ENCODE results near the gene RUBCNL. TPM values are rescaled to one million over a fixed set of nuclear protein-coding genes. Genes with fewer than 3 reads are reported as not detected.
A peak's percentile ranks its signal among the peaks of the same experiment; 100 is the strongest.

RUBCNL gene
- total RNA-seq, 1 donor from 2014 or later, result 1.7 TPM

DNA sequence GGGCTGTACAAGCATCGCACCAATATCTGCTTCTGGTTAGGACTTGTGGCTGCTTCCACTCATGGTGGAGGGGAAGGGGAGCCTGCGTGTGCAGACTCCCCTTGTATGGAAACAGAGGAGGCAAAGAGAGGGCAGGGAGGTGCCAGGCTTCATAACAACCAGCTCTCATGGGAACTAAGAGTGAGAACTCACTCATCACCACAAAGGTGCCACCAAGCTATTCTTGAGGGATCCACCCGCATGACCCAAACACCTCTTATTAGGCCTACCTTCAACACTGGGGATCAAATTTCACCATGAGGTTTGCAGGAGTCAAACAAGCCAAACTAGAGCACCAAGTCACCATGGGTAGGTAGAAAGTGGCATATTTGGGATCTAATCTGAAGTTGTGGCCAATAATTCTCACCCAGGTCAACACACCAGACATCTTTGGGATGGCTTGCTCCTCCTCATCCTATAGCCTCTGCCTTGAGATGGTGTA lies 46.4 kb downstream of the RUBCNL start:
- intact Hi-C loops (cut with DNase I), result no loop called here
- peak in 1 of 2 donors; percentile 58 for DNase-seq (ENCODE audit: extremely low spot score in 2 of 2)
- Histone ChIP-seq H3K4me1 (no peaks in the 10 kb centered on the region), H3K4me3 (no peak overlapping the region), H3K27ac (no peak overlapping the region), H3K9me3 (no peaks in the 10 kb centered on the region), H3K27me3 (no peaks in the 10 kb centered on the region), H3K36me3 (no peaks in the 10 kb centered on the region)
- TF ChIP-seq POLR2AphosphoS5 (IDR thresholded peaks at IDR 0.05; ENCODE audit: insufficient read depth in 1 of 2, low read depth in 1 of 2), result no peak
- TF ChIP-seq, protein P1, sequence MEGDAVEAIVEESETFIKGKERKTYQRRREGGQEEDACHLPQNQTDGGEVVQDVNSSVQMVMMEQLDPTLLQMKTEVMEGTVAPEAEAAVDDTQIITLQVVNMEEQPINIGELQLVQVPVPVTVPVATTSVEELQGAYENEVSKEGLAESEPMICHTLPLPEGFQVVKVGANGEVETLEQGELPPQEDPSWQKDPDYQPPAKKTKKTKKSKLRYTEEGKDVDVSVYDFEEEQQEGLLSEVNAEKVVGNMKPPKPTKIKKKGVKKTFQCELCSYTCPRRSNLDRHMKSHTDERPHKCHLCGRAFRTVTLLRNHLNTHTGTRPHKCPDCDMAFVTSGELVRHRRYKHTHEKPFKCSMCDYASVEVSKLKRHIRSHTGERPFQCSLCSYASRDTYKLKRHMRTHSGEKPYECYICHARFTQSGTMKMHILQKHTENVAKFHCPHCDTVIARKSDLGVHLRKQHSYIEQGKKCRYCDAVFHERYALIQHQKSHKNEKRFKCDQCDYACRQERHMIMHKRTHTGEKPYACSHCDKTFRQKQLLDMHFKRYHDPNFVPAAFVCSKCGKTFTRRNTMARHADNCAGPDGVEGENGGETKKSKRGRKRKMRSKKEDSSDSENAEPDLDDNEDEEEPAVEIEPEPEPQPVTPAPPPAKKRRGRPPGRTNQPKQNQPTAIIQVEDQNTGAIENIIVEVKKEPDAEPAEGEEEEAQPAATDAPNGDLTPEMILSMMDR (IDR thresholded peaks at IDR 0.05), result no peak
- TF ChIP-seq POLR2A (IDR thresholded peaks at IDR 0.05), result no peak

DNA sequence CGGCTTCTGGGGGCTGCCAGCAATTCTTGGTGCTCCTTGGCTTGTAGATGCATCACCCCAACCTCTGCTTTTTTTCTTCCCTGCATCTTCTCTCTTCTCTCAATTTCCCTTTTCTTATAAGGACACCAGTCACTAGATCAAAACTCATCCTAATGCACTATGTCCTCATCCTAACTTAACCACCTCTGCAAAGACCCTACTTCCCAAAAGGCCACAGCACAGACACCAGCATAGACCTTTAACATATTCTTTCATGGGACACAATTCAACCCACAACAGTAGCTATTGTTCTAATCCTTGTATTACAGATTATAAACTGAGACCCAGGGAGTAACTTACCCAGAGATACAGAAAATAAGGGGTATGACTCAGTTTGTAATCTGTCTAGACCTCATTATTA lies 47.0 kb downstream of the RUBCNL start:
- no peak for TF ChIP-seq POLR2A (IDR thresholded peaks at IDR 0.05)
- TF ChIP-seq POLR2AphosphoS5 (IDR thresholded peaks at IDR 0.05; ENCODE audit: insufficient read depth in 1 of 2, low read depth in 1 of 2), result no peak
- TF ChIP-seq, protein P1 (IDR thresholded peaks at IDR 0.05), result no peak
- intact Hi-C loops (cut with DNase I), result no loop called here
- no peaks in the 10 kb centered on the region for H3K4me1 ChIP-seq
- no peaks in the 10 kb centered on the region for H3K36me3 ChIP-seq
- H3K27ac ChIP-seq, result no peak overlapping the region
- no peak overlapping the region for H3K4me3 ChIP-seq
- no peak for DNase-seq (ENCODE audit: extremely low spot score in 2 of 2)
- no peaks in the 10 kb centered on the region for H3K9me3 ChIP-seq
- no peaks in the 10 kb centered on the region for H3K27me3 ChIP-seq

DNA sequence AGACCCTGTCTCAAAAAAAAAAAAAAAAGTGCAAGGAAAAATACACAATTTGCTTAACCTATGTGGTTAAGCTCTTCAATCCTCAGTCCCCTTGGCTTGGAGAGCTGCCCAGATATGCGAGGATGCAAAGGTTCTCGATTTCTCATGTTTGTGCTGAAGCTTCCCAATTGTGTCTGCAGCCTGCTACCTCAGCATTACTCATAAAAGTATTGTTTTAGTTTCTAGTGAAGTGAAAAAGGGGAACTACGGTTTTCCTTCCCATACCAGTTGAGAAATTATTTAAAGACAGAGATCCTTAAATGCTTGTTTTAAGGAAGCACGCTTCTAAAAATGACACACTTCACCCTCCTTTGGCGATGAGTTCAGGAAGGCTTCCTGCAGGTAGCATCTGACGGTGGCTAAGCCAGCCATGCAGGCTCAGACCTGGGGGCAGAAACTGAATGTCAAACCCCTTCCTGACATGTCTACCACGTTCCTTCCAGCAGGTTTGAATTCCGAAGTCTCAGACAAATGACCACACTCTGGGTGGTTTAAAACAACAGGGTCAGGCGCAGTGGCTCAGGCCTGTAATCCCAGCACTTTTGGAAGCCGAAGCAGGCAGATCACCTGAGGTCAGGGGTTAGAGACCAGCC lies 47.9 kb downstream of the RUBCNL start:
- no peaks in the 10 kb centered on the region for H3K9me3 ChIP-seq
- TF ChIP-seq POLR2A (IDR thresholded peaks at IDR 0.05) (no peak), POLR2AphosphoS5 (IDR thresholded peaks at IDR 0.05; ENCODE audit: insufficient read depth in 1 of 2, low read depth in 1 of 2) (no peak)
- peak in 1 of 2 donors; percentile 18 for DNase-seq (ENCODE audit: extremely low spot score in 2 of 2)
- no peaks in the 10 kb centered on the region for H3K4me1 ChIP-seq
- intact Hi-C loops (cut with DNase I), result no loop called here
- no peaks in the 10 kb centered on the region for H3K27me3 ChIP-seq
- H3K36me3 ChIP-seq, result no peaks in the 10 kb centered on the region
- H3K4me3 ChIP-seq, result no peak overlapping the region
- no peak overlapping the region for H3K27ac ChIP-seq

DNA sequence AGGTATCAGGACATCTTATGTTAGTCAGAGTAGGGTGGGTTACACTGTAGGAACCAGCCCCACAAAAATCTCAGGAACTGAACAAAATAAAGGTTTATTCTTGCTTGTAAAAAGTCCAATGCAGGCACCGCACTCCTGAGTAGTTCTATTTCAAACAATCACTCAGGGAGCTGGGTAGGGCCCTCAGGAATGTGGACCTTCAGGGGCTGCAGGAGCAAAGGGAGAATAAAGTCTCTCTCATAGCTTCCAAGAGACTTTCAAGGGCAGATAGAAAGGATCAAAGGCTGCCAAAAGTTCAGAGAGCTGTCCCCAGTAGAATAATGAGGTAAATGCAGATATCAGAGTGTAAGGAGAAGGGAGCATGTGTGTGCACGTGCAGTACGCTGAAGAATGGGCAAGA lies 49.4 kb downstream of the RUBCNL start:
- H3K27ac ChIP-seq, result no peak overlapping the region
- no peaks in the 10 kb centered on the region for H3K4me1 ChIP-seq
- no peaks in the 10 kb centered on the region for H3K36me3 ChIP-seq
- no peak overlapping the region for H3K4me3 ChIP-seq
- intact Hi-C loops (cut with DNase I), result no loop called here
- TF ChIP-seq, protein P1 (IDR thresholded peaks at IDR 0.05), result no peak
- no peak for TF ChIP-seq POLR2A (IDR thresholded peaks at IDR 0.05)
- TF ChIP-seq POLR2AphosphoS5 (IDR thresholded peaks at IDR 0.05; ENCODE audit: insufficient read depth in 1 of 2, low read depth in 1 of 2), result no peak
- no peaks in the 10 kb centered on the region for H3K9me3 ChIP-seq
- H3K27me3 ChIP-seq, result no peaks in the 10 kb centered on the region
- DNase-seq (ENCODE audit: extremely low spot score in 2 of 2), result no peak

DNA sequence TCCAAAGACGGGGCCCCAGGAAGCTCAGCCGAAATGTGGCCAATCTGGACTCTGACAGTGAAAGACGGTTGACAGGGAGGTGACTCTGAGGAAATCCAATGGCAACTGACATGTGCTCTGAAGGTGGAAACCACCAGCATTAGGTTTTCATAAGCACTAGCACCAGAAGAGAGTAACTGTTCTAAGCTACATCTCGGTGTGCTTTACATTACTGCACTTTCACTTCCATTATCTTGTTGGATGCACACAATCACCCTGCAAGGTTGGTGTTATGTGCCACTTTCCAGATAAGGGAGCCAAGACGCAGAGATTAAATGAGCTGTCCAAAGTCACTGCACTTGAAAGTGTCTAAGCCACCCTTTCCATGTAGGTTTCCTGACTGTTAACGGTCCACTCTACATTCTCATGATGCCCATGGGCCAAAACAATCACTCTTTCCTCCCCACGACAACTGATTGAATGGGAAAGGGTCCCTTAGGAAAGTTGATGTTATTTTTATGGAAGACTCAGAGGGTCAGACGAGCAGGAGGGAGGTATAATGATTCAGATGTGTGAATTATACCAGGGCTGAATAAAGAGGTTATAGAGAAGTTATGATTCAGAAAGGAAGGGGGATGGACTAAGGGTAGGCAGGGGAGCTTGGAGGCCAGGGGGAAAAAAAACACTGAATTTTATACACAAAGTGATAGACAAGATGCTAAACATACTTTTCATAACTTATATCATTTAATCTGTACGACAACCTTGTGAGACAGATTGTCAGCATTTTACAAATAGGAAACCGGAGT lies 52.8 kb downstream of the RUBCNL start:
- no peaks in the 10 kb centered on the region for H3K4me1 ChIP-seq
- no peak for DNase-seq (ENCODE audit: extremely low spot score in 2 of 2)
- TF ChIP-seq POLR2A (IDR thresholded peaks at IDR 0.05), result no peak
- no peak for TF ChIP-seq POLR2AphosphoS5 (IDR thresholded peaks at IDR 0.05; ENCODE audit: insufficient read depth in 1 of 2, low read depth in 1 of 2)
- H3K9me3 ChIP-seq, result no peaks in the 10 kb centered on the region
- H3K27ac ChIP-seq, result no peak overlapping the region
- no peaks in the 10 kb centered on the region for H3K27me3 ChIP-seq
- intact Hi-C loops (cut with DNase I), result no loop called here
- no peaks in the 10 kb centered on the region for H3K36me3 ChIP-seq
- no peak overlapping the region for H3K4me3 ChIP-seq

DNA sequence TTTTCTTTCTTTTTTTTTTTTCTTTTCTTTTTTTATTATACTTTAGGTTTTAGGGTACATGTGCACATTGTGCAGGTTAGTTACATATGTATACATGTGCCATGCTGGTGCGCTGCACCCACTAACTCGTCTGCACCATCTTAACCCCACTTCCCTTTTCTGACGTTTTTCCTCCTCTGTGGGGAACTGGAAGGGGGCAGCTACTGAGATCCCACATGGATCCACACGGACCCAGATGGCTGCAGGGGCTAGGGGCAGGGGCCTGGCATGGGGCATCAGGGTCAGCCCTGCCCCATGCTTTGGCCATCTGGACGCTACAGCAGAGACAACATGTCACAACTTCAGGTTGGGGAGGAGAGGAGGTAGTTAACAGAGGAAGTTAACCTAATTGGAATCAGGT lies 54.3 kb downstream of the RUBCNL start:
- no peak for DNase-seq (ENCODE audit: extremely low spot score in 2 of 2)
- intact Hi-C loops (cut with DNase I), result no loop called here

More for the DNA sequence above, 54.3 kb downstream of the RUBCNL start:
- no peaks in the 10 kb centered on the region for H3K27me3 ChIP-seq
- H3K27ac ChIP-seq, result no peak overlapping the region
- H3K9me3 ChIP-seq, result no peaks in the 10 kb centered on the region
- TF ChIP-seq POLR2A (IDR thresholded peaks at IDR 0.05) (no peak), POLR2AphosphoS5 (IDR thresholded peaks at IDR 0.05; ENCODE audit: insufficient read depth in 1 of 2, low read depth in 1 of 2) (no peak)
- TF ChIP-seq, protein P1 (IDR thresholded peaks at IDR 0.05), result no peak
- no peaks in the 10 kb centered on the region for H3K4me1 ChIP-seq
- H3K36me3 ChIP-seq, result no peaks in the 10 kb centered on the region
- H3K4me3 ChIP-seq, result no peak overlapping the region
